Bone marrow (tissue), 2 donors: ENCODE data around the gene BANF2.
"Not testable (repeated sequence)": the region's sequence is repeated elsewhere in the genome, so short reads cannot be mapped to it uniquely, and the experiment has no call there.

Experiments used
- DNase-seq, 2 donors: peaks; one replicate each; lab custom pipeline; 2025; lab: John Stamatoyannopoulos, UW

Gene BANF2

DNA sequence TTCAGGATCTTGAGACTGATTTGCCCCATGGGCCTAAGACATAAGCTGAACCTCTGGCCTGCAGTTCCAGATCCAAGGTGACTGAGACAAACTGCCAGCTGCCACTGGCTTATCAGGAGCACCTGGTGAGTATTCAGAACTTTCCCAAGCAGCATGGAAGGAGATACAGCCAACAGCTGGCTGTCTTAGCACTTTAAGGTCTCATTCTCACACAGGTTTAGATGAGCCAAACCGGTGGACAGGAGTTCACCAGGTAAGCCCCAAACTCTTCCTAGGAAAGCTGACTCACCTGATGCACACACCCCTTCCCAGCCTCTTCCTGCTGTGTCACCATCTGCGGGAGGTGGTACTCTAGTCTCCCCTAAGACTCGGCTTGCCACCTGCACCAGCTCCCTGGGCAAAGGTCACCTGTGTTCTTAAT, at the start of gene BANF2:
BANF2 (plus strand) TSS at position 36 of the 421 bp plus-strand sequence. CDS start 25,060 bp downstream, outside the sequence.
- no peak for DNase-seq

DNA sequence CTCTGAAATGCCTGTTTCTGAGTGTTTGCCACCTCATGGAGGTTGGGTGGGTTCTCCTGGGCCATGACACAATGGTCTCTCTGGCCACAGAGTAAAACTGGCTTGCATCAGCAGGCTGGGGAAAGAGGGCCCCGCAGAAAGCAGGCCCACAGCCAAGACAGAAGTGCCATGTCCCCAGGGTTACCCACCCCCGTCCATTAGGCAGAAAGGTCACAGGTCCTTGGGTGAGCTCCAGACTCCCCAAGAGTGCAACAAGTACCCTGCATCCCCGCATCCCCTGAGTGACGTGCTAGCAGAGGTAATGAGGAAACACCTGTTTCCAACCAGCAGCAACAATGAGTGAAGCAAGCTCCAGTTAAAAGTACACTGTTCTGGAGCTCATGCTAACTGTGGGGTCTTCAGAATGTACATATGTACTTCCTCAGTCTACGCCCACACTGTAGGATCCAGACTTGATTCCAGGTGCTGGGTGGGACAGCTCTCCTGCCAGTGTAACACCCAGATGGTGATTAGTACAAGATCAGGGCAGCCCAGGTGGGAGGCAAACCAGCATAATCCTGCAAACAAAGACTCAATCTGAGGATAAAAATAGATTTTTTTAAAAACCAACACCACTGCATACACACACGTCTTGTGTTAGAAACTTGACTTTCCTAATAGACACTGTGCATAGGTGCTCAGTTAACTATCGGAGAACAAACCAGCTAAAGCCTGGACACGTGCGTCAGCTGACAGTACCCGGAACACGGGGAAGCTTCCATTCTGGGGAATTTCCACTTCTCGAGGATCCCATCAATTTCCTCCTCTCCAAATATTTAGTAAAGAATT, 49.3 kb upstream of the BANF2 start:
- DNase-seq = no peak

DNA sequence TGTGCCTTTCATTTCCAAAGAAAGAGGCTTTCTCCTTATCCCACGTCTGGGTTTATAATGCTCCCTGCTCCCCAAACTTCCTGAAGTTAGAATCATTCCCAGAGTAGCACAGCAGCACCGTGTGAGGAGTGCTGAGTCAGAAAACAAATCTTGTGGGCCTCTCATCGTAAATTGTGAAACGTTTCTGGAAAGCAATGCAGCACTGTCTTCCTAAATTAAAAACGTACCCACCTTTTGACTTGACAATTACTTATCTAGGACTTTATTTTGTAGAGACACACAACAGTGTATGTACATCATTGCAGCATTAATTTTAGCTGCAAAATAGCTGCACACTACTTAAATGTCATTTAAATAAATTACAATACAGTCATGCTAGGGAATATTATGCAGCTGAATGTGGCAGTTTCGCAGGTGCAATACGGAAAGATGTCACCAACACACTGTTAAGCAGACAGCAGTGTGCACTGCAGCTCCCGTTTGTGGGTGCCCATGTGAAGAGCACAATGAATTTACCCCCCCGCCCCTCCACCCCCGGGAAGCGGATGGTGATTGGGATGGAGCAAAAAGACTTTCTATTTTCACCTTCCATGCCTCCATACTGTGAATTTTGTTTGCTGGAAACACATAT, 48.5 kb upstream of the BANF2 start:
- DNase-seq = no peak

DNA sequence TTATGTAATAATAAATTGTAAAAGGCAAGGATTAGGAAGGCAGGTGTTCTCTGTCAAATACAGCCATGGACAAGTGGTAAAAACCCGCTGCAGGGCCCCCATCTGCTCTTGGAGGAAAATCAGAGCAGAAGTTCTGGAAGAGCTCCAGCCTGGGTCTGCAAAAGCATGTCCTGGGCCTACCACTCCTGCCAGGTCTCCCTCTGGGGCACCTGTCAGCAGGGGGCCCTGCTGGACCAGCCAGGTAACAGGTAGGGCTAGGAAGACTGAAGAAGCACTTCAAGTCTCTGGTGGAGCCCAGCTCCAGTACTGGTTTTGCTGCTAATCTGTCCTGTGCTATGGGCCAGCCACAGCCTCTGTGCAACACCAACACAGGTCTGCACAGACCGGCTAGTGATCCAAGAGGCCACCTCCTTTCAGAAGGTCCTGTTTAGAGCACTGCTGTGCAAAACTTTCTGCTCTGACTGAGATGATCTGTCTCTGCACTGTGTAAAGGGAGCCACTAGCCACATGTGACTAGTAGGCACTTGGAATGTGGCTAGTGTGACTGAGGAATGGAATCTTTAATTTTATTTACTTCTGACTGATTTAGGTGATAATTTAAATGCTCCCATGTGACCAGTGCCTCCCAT, 47.9 kb upstream of the BANF2 start:
- DNase-seq = no peak

DNA sequence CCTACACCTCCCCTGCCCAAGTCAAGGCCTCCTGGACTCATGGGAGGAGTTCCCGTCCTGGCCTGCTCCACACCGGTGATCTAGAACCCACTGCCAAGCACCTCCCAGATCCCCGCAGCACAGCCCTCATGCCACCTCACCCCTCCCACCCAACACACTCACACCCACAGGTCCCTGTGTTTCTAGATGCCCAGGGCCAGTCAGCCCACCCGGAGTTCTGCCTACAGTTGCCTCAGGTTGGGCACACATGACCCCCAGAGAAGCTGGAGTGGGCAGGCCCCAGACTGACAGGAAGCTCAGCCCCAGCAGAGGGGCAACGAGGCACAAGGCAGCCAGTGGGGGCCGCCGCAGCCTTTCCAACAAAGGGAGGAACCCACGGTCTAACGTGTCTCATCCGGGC, 47.4 kb upstream of the BANF2 start:
- DNase-seq = no peak

DNA sequence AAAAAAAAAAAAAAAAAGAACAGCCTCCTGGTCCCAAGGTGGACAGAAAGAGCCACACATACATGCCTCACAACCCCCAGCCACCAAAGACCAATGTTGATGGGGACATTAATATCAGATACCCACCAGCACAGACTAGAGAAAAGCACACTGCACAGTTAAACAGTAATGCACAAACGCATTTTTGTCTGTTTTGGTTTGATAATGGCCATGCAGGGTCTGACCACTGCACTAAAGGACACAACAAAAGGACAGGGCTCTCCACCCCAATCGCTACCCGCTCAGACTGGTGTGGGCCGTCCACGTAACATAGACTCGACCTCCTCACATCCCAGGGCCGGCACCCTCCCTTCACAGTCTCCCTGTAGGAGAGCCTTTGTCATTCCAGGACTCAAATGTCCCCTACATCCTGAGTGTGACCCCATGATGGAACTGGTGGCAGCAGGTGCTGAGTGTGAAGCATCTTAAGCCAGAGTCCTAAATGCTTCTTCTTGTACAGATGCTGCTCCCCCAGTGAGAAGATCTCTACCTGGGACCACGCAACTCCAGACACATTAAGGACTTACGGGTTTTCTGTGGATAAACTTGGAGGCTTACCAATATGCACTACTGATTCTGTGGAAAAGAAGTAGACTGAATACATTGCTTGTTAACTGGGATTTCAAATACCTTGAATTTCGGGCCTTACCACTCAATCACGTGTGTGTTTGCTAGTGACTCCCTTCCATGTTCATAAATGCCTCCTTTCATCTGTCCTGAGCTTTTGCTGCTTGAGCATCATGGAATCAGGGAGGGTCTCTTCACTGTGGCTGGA, 45.7 kb upstream of the BANF2 start:
- no peak for DNase-seq

DNA sequence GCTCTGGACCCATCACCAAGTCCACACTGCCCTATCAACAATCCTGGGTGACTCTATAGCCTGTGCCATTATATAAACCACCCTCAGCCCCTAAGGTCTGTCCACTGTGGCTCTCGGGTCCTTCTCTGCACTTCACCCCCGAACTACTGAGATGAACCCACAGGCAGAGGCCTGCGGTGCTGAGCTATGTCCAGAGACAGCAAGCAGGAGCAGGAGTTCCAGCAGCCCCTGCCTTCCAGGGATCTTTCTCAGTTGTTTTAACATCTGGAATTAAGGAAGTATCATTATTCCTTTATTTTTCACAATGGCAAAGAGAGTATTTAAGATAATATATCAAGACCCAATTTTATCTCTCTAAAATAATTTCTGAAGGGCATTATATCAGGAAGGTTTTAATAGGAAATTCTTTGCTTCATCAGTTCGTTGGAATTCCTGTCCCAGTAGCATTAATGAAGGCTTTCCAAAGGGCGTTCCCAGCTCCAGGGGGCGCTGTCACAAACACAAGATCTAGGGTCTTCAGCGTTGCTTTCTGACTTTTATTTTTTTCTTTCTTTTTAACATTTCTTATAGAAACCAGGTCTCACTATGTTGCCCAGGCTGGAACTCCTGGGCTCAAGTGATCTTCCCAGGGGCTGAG, 45.0 kb upstream of the BANF2 start:
- DNase-seq = no peak

DNA sequence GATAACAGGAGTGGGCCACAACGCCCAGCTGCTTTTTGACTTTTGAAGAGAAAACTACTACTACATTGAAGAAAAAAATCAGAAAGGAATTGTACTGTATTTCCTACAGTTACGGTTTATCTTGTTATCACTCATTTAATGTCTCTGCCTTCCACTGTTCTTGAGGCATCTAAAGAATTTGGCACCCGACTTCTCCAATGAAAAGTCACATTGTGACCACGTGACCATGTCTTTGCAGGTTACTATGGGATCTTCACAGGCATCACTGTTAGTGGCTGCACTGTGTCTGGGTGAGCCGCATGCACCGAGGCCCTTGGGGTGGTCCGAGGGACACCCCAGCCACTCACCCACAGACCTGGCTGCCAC, 44.5 kb upstream of the BANF2 start:
- DNase-seq = no peak

DNA sequence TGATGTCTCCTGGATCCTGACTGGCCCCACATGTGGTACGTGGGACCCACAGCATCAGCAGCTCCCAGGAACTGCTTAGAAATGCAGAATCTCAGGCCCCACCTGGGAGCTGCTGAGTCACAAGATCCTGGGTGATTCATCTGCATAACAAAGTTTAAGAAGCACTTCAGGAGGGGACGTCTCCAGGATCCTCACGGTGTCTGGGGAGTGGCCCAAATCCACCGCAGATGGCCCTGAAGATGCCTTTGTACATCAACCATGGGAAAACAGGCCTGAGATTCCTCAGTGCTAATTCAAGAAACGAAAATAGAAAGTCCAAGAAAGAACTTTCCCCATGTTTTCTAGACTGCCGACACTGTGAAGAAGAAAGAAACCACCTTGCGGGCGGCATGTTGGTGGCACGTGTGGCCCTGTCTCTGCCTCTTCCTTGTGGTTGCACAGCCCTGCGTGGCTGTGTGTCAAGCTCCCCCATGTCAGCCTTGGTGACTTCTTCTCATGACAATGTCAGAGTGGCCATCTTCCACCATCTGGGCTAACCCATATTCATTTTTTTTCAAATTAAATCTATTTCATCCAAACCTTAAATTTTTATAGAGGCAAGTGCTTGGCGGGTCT, 43.8 kb upstream of the BANF2 start:
- DNase-seq = no peak

DNA sequence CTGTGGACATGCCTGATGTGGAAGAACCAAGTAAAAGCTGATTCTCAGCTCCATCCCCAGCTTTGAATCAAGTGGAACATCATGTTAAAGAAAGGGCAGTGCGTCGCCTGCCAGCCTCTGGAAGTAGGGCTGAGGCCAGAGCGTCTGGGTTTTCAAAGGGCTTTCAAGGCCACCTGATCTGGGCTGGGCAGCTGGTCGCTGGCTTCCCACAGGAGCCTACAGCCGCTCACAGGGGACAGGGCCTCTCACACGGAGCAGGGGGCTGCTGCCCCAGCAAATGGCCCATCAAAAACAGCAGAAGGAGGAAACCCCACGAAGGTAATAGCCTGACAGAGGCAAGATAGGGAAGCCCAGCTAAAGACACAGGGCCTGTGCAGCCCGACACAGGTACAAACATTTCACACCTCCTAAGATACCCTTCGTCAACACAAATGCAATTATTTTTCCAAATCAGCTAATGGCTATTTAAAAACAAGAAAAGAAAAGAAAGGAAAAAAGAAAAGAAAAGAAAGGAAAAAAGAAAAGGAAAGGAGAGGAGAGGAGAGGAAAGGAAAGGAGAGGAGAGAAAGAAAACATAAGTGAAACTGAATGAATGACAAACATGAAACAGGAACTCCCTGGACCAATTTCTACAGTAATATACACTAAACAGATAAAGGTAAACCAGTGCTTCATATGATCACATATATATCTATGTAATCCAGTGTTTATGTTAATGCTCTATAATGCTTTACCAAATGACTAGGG, 42.5 kb upstream of the BANF2 start:
- no peak for DNase-seq

DNA sequence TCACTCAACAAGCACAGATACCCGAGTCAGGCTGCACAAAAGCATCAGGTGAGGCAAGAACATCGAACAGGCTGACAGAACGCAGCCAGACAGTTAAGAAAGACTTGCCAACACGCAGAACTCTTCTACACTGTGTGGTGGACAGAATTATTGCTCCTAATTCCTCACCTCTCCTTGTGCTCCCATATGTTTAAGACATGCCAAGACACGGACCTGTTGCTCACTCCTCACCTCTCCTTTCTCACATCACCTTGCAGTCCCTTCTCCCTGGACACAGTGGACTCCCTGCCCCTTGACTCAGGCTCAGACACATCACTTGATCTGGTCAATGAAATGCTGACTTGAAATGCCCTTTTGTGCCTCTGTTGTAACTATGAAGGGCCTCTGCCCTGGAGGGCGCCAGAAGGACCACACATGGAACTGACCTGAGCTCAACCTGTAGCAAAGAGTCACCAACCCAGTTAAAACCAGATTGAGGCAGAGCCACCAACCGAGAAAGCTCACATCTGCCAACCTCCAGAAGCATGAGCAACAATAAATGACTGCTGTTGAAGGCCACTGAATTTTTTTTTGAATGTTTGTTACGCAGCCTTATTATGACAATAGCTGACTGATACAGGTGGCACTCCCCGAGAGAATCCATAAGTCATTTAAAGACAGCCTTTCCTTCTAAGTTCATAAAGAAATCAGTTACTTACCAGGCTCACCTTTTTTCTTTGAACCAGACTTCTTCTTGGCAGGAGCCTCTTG, 41.7 kb upstream of the BANF2 start:
- DNase-seq = no peak

DNA sequence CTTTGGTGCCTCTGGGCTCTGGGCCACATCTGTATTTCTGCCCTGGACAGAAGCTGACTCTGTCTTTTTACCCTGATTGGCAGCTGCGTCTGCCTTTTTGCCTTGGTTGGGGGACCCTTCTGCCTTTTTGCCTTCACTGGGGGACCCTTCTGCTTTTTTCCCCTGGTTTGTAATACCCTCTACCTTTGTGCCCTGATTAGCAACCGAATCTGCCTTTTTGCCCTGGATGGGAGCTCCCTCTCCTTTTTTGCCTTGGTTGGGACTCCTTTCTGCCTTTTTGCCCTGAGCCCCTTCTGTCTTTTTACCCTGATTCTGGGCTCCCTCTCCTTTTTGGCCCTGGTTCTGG, 41.1 kb upstream of the BANF2 start:
- no peak for DNase-seq

DNA sequence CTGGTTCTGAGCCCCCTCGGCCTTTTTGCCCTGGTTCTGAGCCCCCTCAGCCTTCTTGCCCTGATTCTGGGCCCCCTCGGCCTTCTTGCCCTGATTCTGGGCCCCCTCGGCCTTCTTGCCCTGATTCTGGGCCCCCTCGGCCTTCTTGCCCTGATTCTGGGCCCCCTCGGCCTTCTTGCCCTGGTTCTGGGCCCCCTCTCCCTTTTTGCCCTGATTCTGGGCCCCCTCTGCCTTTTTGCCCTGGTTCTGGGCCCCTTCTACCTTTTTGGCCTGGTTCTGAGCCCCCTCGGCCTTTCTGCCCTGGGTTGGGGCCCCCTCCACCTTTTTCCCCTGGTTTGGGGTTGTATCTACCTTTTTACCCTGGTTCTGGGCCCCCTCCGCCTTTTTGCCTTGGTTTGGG, 40.4 kb upstream of the BANF2 start:
- not testable (repeated sequence) for DNase-seq

DNA sequence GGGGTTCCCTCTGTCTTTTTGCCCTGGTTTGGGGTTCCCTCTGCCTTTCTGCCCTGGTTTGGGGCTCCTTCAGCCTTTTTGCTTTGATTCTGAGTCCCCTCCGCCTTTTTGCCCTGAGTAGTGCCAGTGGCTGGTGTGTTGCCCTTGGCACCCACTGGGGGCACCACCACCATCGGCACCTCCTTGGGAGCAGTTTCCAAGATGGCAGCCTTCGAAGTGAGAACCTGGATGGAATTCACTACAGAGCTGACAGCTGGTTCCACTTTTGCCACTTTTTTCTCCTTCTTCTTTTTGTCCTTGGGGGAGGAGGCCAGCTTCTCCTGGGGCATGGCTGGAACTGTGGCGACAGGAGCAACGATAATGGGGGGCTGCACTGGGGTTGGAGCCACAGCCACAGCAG, 40.0 kb upstream of the BANF2 start:
- DNase-seq = no peak

DNA sequence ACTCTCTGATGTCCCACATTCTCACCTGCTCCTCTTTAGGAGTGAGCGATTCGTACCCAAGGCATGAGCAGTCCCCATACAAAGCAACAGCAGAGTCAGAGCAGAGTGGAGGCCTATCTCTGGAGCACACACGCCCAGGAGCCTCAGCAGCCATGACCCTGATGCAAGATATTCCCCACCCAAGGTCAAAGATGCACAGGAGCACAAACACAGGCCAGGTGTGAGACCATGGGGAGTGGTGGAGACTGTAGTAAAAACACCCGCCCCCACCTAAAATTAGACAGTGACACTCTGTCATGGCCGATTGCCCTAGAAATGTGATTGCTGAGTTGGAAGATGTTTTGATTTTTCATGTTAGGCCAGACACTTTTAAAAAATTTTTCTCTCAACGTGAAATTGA, 39.1 kb upstream of the BANF2 start:
- DNase-seq = no peak

DNA sequence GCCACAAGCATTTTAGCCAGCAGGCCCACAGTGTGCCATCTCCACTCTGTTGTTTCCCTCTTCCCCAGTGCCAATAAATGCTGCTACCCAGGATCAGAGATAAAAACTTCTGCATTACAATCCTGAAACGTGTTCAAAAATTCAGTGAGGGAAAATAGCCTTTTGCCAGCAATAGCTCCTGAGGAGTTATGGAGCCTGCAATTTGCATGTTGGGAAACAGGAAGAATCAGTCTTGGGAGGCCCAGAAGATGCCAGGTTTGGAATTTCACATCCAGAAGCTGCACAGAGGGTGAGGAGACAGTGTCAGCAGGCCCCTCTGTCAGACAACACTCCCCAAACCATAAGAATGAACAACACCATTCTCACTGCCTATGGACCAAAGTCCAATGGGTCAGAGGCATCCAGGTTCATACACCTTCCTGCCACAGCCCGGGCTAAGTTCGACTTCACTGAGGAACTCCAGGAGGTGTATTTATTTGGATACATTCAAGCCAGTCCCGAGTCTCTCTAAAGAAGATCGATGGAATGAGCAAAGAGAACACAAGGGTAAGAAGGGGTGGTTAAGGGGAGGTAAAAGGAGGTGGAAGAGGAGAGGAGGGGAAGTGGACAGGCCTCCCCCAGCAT, 38.5 kb upstream of the BANF2 start:
- no peak for DNase-seq

DNA sequence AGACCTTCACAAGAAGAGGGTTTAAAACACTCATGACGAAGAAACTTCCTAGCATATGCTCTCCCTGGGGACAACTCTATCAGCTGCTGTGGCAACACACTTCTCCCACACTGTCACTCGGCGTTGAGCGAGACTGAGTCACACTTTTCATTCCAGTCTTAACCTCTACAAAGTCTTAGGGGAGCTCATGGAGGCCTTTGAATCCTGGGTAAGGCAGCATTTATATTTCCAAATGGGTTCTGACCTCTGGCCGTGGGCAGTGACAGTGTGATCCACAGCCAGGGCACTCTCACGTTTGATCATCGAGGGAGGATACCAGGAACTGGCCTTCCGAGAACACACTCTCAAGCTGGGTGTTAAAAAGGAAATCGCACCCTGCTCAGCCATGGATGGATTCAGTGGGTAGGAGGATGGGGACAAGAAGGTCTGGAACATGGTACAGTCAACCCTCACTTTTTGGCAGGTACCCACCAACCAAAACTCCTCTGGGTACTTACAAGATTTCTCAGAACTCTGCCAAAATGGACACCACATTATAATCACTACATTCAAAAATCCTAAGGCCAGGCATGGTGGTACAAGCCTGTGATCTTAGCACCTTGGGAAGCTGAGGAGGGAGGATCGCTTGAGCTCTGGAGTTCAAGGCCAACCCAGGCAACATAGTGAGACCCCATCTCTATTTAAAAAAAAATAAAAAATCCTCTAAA, 37.3 kb upstream of the BANF2 start:
- no peak for DNase-seq

DNA sequence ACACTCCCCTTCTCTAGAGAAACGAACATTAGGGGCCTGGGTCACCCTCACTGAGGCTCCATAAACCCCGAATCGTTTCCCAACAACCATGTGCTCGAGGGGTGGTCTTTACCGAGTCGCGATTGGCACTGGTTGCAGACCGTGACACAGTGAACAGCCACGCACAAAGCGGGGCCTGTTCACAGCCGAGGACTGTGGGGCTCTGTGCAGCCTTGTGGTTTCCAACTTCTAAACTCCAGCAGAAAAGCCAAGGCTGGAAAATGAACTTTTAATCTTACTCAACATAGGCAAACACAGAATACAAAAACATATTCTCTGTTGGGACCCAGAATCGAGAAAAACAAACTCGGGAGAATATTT, 36.7 kb upstream of the BANF2 start:
- no peak for DNase-seq

DNA sequence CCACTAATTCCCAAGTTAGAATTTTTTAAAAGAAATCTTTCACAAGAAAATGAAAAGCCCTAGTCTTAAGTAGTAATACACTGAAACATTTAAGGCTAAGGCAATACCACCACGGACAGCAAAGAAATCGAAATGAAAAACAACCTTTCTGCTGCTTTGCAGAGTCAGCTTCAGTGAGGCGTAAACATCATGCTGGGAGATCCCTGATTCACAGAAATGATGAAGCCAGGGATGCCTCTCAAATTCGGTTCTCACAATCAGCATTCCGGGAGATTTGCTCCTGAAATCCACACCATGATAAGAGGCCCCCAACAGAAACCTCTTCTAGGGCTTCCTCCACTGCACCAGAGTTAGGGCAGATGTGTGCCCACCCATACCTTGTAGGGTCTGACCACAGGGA, 36.3 kb upstream of the BANF2 start:
- no peak for DNase-seq
